GM12878 (cell line): Measurements from ENCODE around the gene KRT7. TPM values are rescaled to one million over a fixed set of nuclear protein-coding genes. Genes with fewer than 3 reads are reported as not detected.

Source experiments
- ATAC-seq: fragments of 200-7000 bp; cut with Tn5 transposase; 3 replicates; pipeline ENCODE4 v1.9.1; 2020; ENCODE audit warnings: mild to moderate bottlenecking, moderate library complexity
- BruUV-seq: library from RNA; stranded (reverse); fragments of 400-500 nt; replicated peaks from 2 replicates; lab custom pipeline; 2021; lab: Mats Ljungman, UMichigan
- CTCF ChIA-PET: fragments of 300-600 bp; sonication (Branson Sonifier 250); formaldehyde crosslinking; extraction: SDS; loops from one replicate; lab custom pipeline; 2021; ENCODE audit warnings: inconsistent platforms; lab: Yijun Ruan, JAX
- POLR2A ChIA-PET: fragments of 350-600 bp; formaldehyde crosslinking; extraction: SDS; loops from one replicate; lab custom pipeline; 2021; ENCODE audit warnings: inconsistent platforms; lab: Charles Lee
- RAD21 ChIA-PET: fragments of 300-600 bp; sonication (Branson Sonifier 250); formaldehyde crosslinking; loops from one replicate; lab custom pipeline; 2023; ENCODE audit warnings: antibody characterized with exemption; ENCODE audit not compliant: unreplicated experiment; lab: Charles Lee
- SMC1A ChIA-PET: fragments of 300-600 bp; sonication (Branson Sonifier 250); formaldehyde crosslinking; loops from one replicate; lab custom pipeline; 2023; ENCODE audit not compliant: unreplicated experiment, uncharacterized antibody; lab: Charles Lee
- DNase-seq: peaks from one replicate; pipeline ENCODE4 v3.0.0-alpha.2; 2011; ENCODE audit warnings: low read depth, low spot score
- FAIRE-seq: peaks from 3 replicates; lab custom pipeline; 2011; peaks lifted over from hg19 to GRCh38; lab: Jason Lieb, UNC
- H2AFZ ChIP-seq: 2 replicates; pipeline ENCODE4 v1.6.0; 2011; ENCODE audit warnings: low read depth, low read length, control low read depth; ENCODE audit not compliant: control insufficient read depth
- H3K27ac ChIP-seq: 2 replicates; pipeline ENCODE4 v1.5.1; 2011; ENCODE audit warnings: control low read depth; ENCODE audit not compliant: control insufficient read depth, insufficient read depth
- H3K27me3 ChIP-seq, 2 experiments: replicated peaks in 1 of 2; 2 replicates each; pipeline versions ENCODE4 v1.6.0 to v1.6.1; 2011; ENCODE audit warnings: low read length in 1 of 2; ENCODE audit not compliant: control insufficient read depth in 2 of 2, insufficient read depth in 2 of 2
- H3K36me3 ChIP-seq, 2 experiments: 2 replicates each; pipeline ENCODE4 v1.5.1; 2011; ENCODE audit warnings: low read length in 1 of 2; ENCODE audit not compliant: control insufficient read depth in 2 of 2, insufficient read depth in 2 of 2
- H3K4me1 ChIP-seq: 2 replicates; pipeline ENCODE4 v1.6.1; 2011; ENCODE audit warnings: mild to moderate bottlenecking, low read length, moderate library complexity, mixed read lengths; ENCODE audit not compliant: control insufficient read depth, insufficient read depth
- H3K4me2 ChIP-seq: 2 replicates; pipeline ENCODE4 v1.6.0; 2011; ENCODE audit warnings: control low read depth; ENCODE audit not compliant: control insufficient read depth, insufficient read depth
- H3K4me3 ChIP-seq: fragments of 200-600 bp; sonication (generic); 2 replicates; pipeline ENCODE4 v1.5.1; 2016
- H3K79me2 ChIP-seq: 2 replicates; pipeline ENCODE4 v1.6.0; 2011; ENCODE audit warnings: low read length; ENCODE audit not compliant: control insufficient read depth, insufficient read depth
- H3K9ac ChIP-seq: 2 replicates; pipeline ENCODE4 v1.8.0; 2011; ENCODE audit warnings: low read length, control low read depth, mixed read lengths; ENCODE audit not compliant: control insufficient read depth, insufficient read depth
- H3K9me3 ChIP-seq: replicated peaks from 3 replicates; pipeline ENCODE4 v1.5.1; 2011; ENCODE audit warnings: mild to moderate bottlenecking, low read length; ENCODE audit not compliant: control insufficient read depth, insufficient read depth
- H4K20me1 ChIP-seq: 2 replicates; pipeline ENCODE4 v1.6.0; 2011; ENCODE audit not compliant: control insufficient read depth, insufficient read depth
- ATF3 ChIP-seq: IDR thresholded peaks from 2 replicates; pipeline ENCODE4 v1.6.1; 2011; ENCODE audit warnings: low read depth, mild to moderate bottlenecking, low read length, moderate library complexity, borderline replicate concordance; ENCODE audit errors: extremely low read depth
- BCL11A ChIP-seq: IDR thresholded peaks from 2 replicates; pipeline ENCODE4 v1.6.1; 2011; ENCODE audit warnings: low read depth, low read length
- BMI1 ChIP-seq: fragments of 450-650 bp; IDR thresholded peaks from 2 replicates; pipeline ENCODE4 v1.6.1; 2016; ENCODE audit warnings: mild to moderate bottlenecking, moderate library complexity, borderline replicate concordance
- CHD1 ChIP-seq: IDR thresholded peaks from 2 replicates; pipeline ENCODE4 v1.6.1; 2012; ENCODE audit warnings: low read depth, low read length, improper control_type of control experiment
- CHD4 ChIP-seq: fragments of 200-600 bp; sonication (generic); IDR thresholded peaks from 2 replicates; pipeline ENCODE4 v1.6.1; 2016; ENCODE audit warnings: mild to moderate bottlenecking
- CREB1 ChIP-seq: IDR thresholded peaks from 2 replicates; pipeline ENCODE4 v1.6.1; 2012; ENCODE audit warnings: low read depth, mild to moderate bottlenecking, inconsistent platforms
- E2F4 ChIP-seq: IDR thresholded peaks from 2 replicates; pipeline ENCODE4 v1.6.1; 2012; ENCODE audit warnings: low read depth, low read length, improper control_type of control experiment
- E4F1 ChIP-seq: fragments of 450-650 bp; IDR thresholded peaks from 2 replicates; pipeline ENCODE4 v1.6.1; 2018; ENCODE audit warnings: borderline replicate concordance, mild to moderate bottlenecking; ENCODE audit not compliant: partially characterized antibody
- FOXM1 ChIP-seq: IDR thresholded peaks from 2 replicates; pipeline ENCODE4 v1.6.1; 2012; ENCODE audit warnings: low read depth, mild to moderate bottlenecking, inconsistent platforms, low read length, moderate library complexity
- IRF4 ChIP-seq: IDR thresholded peaks from 2 replicates; pipeline ENCODE4 v1.6.1; 2011; ENCODE audit warnings: low read depth, low read length
- MXI1 ChIP-seq: fragments of 150-350 bp; IDR thresholded peaks from 2 replicates; pipeline ENCODE4 v1.6.1; 2011; ENCODE audit warnings: low read depth, mild to moderate bottlenecking, inconsistent platforms, low read length, improper control_type of control experiment
- NFXL1 ChIP-seq: fragments of 450-650 bp; IDR thresholded peaks from 2 replicates; pipeline ENCODE4 v1.6.1; 2017; ENCODE audit warnings: antibody characterized with exemption, mild to moderate bottlenecking, borderline replicate concordance
- NFYB ChIP-seq: IDR thresholded peaks from 2 replicates; pipeline ENCODE4 v1.6.1; 2011; ENCODE audit warnings: low read depth, mild to moderate bottlenecking, low read length, improper control_type of control experiment, moderate library complexity; ENCODE audit not compliant: insufficient read depth
- NRF1 ChIP-seq: conservative IDR thresholded peaks from 2 replicates; pipeline ENCODE4 v1.6.1; 2011; ENCODE audit warnings: mild to moderate bottlenecking, low read depth, low read length, improper control_type of control experiment
- RAD21 ChIP-seq: IDR thresholded peaks from 2 replicates; pipeline ENCODE4 v1.6.1; 2011; ENCODE audit warnings: mild to moderate bottlenecking, low read depth, low read length, moderate library complexity; ENCODE audit not compliant: insufficient read depth
- RFX5 ChIP-seq: IDR thresholded peaks from 2 replicates; pipeline ENCODE4 v1.6.1; 2011; ENCODE audit warnings: low read depth, low read length, improper control_type of control experiment
- SIX5 ChIP-seq: IDR thresholded peaks from 2 replicates; pipeline ENCODE4 v1.6.1; 2011; ENCODE audit warnings: mild to moderate bottlenecking, low read depth, low read length, moderate library complexity; ENCODE audit not compliant: severe bottlenecking
- TBL1XR1 ChIP-seq: IDR thresholded peaks from 2 replicates; pipeline ENCODE4 v1.6.1; 2012; ENCODE audit warnings: low read depth, low read length, improper control_type of control experiment
- TCF3 ChIP-seq: IDR thresholded peaks from 2 replicates; pipeline ENCODE4 v1.6.1; 2012; ENCODE audit warnings: low read depth, mild to moderate bottlenecking, low read length, borderline replicate concordance; ENCODE audit not compliant: insufficient read depth
- ZNF217 ChIP-seq: fragments of 450-650 bp; IDR thresholded peaks from 2 replicates; pipeline ENCODE4 v1.6.1; 2017; ENCODE audit warnings: antibody characterized with exemption, mild to moderate bottlenecking
- WGBS: methylation state at CpG from one replicate; pipeline ENCODE4 v1.1.6; 2016; ENCODE audit warnings: low lambda C conversion rate; ENCODE audit not compliant: insufficient replicate concordance, insufficient coverage; ENCODE audit errors: missing lambda C conversion rate; 5-methylcytosine and 5-hydroxymethylcytosine counted together
- in situ Hi-C: fragments of 300-500 bp; cut with MboI; formaldehyde crosslinking; loops from 9 replicates; pipeline ENCODE4 v1.14.3; 2018; ENCODE audit warnings: mixed read lengths
- intact Hi-C: fragments of 100-400 bp; cut with micrococcal nuclease; formaldehyde crosslinking; loops from one replicate; pipeline ENCODE4 v1.14.2; 2022; ENCODE audit not compliant: unreplicated experiment
- polyA plus RNA-seq, 11 experiments: library from polyadenylated mRNA; depleted of rRNA in 4 of 11; unstranded in 6 of 11; stranded (reverse) in 5 of 11; fragments of >200 nt; fragmentation: Nextera tagmentation in 4 of 11; fragmentation: Illumina TruSeq in 1 of 11; extraction: Ambion mirVana in 4 of 11; extraction: Trizol in 1 of 11; gene quantifications; 1 replicate in 1 of 11; 2 replicates in 10 of 11; pipeline versions ENCODE4 v1.2.1 to v1.2.3, GENCODE V29; 2011 to 2016; ENCODE audit warnings: inconsistent platforms in 2 of 11, missing spikeins in 2 of 11, low read depth in 1 of 11
- total RNA-seq, 4 experiments: library from RNA; depleted of rRNA in 3 of 4; stranded (reverse); fragments of >200 nt in 3 of 4; fragmentation: Illumina TruSeq in 1 of 4; extraction: Trizol in 1 of 4; gene quantifications; 2 replicates each; pipeline versions ENCODE4 v1.2.1 to v1.2.3, GENCODE V29; 2013 to 2021

The KRT7 gene
- total and polyA plus RNA-seq, 10 of the 15 experiments (the other 5 are each of a cell fraction or from before 2014, with no cell fraction given): 0.90 to 18.7 (median 4.8) TPM

- CTCF ChIA-PET: interaction anchor here (0.7 to 5.1 kb wide), 11 partner anchors 9 to 218 kb away, joined by 3 to 42 read pairs (median 5); no protein-coding TSS in a partner anchor
- RAD21 ChIA-PET: interaction anchor here (0.8 to 1.9 kb wide), 7 partner anchors 35 to 222 kb away, joined by 3 to 8 read pairs (median 4); no protein-coding TSS in a partner anchor
- peak; percentile 93 for ATAC-seq
- POLR2A ChIA-PET: interaction anchor here (0.6 to 1.2 kb wide), 3 partner anchors 35 to 762 kb away, joined by 3 to 8 read pairs (median 5); partner anchors contain the start of gene EIF4B
- Histone ChIP-seq H2AFZ (peak overlapping the region; percentile 85), H4K20me1 (no peaks in the 10 kb centered on the region), H3K4me2 (peak overlapping the region; percentile 61), H3K36me3 (no peaks in the 10 kb centered on the region), H3K79me2 (no peaks in the 10 kb centered on the region; the same call in 1 of the 2 replicates), H3K4me3 (peak overlapping the region; percentile 42; the same call in 1 of the 2 replicates), H3K9ac (peak overlapping the region; percentile 50), H3K9me3 (no peaks in the 10 kb centered on the region), H3K27me3 (no peaks in the 10 kb centered on the region), H3K4me1 (peaks cover 22% of the 10 kb centered on the region), H3K27ac (peak overlapping the region; percentile 86)
- WGBS: 1% methylated on average over 12 of the region's 12 CpGs
- peak; percentile 66 for DNase-seq
- SMC1A ChIA-PET: interaction anchor here (0.6 to 2.5 kb wide), 9 partner anchors 22 to 1222 kb away, joined by 3 to 13 read pairs (median 5); no protein-coding TSS in a partner anchor
- in situ Hi-C loops: no loop called here
- intact Hi-C loops: no loop called here
- FAIRE-seq: peak; percentile 87
- no TSS peak for BruUV-seq
- no peak for TF ChIP-seq NFYB
- TF ChIP-seq ATF3: no peak
- TF ChIP-seq TBL1XR1: no peak
- no peak for TF ChIP-seq MXI1
- TF ChIP-seq CREB1: no peak
- TF ChIP-seq IRF4: 0 out of 2 replicates have a peak, but pooled peaks have one; percentile 7
- TF ChIP-seq E4F1: no peak
- TF ChIP-seq TCF3: no peak
- no peak for TF ChIP-seq FOXM1
- TF ChIP-seq BMI1: no peak
- no peak for TF ChIP-seq NFXL1
- no peak for TF ChIP-seq RAD21
- TF ChIP-seq BCL11A: no peak
- no peak for TF ChIP-seq NRF1
- TF ChIP-seq CHD1: no peak
- TF ChIP-seq ZNF217: no peak
- no peak for TF ChIP-seq RFX5
- TF ChIP-seq SIX5: no peak
- TF ChIP-seq E2F4: no peak
- TF ChIP-seq CHD4: no peak
These were observed 11.0 kb downstream of the KRT7 start for GRCh38 chr12:52243856-52244614.
